GM18526 (cell line): ENCODE data around the gene ATRIP.

ENCODE experiments used
- POLR2A ChIP-seq: IDR thresholded peaks from 3 replicates; pipeline ENCODE4 v1.6.1; 2011; ENCODE audit not compliant: insufficient read length; ENCODE audit errors: extremely low read depth

ATRIP gene

DNA sequence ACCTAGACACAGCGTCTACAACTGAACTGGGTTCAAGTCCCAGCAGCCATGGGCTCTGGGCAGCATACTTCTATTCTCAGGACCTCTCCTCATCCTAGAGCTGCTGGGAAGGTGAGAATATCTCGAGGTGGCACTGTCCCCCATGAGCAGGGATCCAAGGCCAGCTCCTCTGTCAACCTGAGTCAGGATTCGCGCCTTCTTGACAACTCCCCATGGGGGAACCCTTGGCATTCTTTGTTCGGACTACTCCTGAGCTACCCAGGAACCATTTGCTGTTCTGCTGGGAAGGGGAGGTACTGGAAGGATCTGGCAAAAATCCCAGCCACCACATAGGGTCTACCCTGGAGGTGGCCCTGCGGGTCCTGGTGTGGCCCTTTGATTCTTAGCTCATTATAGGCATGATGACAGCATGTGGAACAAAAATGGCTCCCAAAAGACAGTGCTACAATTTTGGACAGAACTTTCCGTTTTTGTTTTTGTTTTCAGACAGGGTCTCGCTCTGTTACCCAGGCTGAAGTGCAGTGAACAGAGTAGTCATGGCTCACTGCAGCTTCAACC, 38.9 kb upstream of the ATRIP start:
- no peak for TF ChIP-seq POLR2A

- no peak for TF ChIP-seq POLR2A
Observed at GRCh38 chr3:48408823-48409281, 37.7 kb upstream of the ATRIP start.

DNA sequence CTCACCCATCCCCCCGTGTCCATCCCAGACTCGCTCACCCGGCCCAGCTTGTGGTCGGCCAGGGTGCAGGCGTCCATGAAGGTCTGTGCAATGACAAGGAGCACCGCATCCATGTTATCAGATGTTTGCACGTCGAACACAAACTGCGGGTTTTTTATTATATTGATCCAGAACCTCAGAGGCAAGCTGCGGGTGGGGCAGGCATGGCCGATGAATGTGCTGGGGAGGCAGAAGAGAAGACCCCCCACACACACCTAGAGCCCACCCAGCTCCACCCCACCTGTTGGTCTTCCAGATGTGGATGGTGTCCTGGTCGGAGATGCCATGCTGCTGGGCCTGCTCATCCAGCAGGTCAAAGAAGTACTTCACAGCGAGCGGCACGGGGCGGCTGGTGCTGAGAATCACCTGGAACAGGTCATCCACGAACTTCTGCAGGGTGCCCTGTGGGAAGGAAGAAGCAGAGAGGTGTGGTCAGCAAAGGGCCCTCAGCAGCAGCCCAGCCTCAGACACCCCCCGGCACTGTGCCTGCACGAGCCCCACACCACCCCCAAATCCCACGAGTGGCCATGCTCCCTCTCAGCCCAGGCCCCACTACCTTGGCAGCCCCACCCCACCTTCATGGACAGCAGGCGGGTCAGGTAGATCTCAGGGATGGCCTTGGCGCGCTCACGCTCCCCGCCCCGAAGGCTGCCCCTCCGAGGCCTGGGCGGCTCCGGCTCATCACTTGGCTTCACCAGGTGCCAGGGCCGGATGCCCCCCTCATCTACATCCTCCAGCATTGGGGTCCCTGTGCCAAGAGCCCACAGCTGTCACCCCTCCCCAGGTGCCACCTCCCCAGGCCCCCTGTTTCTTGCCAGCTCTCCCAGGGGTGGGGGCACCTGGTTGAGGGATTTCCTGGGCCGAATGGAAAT, 37.0 kb upstream of the ATRIP start:
- no peak for TF ChIP-seq POLR2A

- no peak for TF ChIP-seq POLR2A
Observed at GRCh38 chr3:48410205-48411040, 36.1 kb upstream of the ATRIP start.

DNA sequence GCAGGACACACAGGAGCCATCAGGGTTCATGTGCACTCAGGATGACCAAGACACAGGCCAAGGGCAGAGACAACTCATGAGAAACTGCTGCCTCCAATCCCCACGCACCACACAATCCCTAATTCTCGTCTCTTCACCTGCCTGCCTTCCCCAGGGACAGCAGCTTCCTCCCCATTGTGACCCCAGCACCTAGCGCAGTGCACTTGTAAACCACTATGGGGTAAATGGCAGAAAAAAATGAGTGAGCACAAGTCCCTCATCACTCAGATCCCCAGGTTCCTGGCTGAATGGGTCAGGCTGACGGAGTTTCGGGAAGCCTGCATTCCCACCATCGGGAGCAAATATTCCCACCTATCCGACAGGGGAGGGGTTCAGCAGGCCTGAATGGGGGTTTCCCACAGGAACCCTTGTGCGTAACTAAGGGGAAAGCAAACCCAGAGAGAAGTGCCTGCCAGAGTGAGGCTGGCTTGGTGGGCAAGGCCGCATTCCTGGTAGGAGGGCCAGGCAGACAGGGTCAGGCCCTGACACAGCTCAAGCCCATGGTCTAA, 35.4 kb upstream of the ATRIP start:
- no peak for TF ChIP-seq POLR2A

DNA sequence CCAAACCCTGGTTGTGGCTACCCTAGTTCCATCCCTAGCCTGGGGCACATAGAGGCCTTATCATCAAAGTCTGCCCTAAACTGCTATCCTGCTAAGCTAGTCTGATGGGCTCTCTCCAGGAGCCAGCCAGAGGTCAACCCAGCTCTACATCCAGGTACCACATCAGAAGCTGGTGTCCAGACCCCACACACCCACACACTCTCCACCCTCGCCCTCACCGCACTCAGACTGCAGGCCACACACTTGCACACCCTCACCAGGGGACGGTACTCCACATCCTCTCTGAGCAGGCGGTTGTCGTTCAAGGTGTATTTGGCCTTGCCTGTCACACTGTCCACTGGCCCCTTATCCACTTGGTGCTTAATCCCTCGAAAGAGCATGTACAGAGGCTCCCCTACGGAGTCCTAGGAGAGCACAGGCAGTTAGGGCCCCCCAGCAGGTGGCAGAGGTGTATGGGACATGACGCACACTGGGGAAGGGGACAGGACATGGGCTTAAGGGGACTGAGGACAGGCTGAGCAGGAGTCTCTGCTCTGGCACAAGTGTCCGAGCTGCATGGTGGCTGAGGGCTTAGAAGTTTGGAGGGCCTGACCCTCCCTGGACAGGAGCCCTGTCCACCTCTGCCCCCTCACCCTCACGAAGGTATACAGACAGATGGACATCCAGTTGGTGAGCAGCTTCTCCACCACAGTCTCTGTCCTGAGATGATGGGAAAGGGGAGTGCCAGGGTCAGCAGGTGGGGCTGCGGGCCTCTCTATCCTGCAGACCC, 34.7 kb upstream of the ATRIP start:
- TF ChIP-seq POLR2A, result no peak

DNA sequence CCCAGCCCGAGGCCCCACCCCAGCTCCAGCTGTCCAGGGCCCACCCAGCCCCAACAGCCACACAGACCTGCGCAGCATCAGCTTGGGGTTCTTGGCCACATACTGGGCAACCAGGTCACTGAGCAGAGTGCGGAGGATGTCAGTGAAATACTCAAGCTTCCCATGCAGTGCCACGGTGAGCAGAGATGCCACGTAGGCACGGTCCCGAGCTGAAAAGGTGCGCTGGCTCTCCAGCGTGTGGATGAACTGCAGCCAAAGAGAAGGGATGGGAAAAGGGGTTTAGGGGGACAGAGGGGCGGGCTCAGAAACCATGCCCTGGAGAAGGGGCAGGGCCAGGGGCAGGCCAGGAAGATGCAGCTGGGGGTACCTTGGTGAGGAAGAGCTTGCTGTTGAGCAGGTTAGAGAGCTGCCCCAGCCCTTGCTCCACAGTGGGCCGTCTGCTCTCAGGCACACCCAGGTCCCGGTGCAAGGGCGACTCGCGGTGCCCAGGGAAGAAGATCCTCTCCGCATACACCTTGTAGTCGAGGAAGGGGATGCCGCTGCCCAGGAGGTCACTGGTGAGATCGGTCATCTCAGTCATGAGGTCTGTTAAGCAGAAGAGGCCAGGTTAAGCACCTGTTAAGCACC, 34.0 kb upstream of the ATRIP start:
- TF ChIP-seq POLR2A, result no peak

DNA sequence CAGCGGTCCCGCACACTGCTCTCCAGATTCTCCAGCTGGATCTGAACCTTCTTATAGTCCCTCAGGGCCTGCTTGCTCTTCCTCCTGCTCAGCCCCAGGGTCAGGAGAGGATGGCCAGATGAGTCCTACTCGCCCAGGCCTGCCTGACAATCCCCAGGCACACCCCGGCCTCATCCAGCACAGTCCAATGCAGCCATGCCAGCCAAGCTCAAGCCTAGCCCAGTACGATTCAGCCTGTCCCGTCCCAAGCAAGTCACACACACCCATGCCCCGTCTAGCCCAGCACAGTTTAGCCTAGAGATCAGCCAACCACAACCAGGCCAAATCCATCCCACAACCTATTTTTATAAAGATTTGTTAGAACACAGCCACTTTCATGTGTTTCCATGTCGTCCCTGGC, 33.5 kb upstream of the ATRIP start:
- no peak for TF ChIP-seq POLR2A

GRCh38 chr3:48413611-48414010, 32.9 kb upstream of the ATRIP start:
- TF ChIP-seq POLR2A, result no peak

DNA sequence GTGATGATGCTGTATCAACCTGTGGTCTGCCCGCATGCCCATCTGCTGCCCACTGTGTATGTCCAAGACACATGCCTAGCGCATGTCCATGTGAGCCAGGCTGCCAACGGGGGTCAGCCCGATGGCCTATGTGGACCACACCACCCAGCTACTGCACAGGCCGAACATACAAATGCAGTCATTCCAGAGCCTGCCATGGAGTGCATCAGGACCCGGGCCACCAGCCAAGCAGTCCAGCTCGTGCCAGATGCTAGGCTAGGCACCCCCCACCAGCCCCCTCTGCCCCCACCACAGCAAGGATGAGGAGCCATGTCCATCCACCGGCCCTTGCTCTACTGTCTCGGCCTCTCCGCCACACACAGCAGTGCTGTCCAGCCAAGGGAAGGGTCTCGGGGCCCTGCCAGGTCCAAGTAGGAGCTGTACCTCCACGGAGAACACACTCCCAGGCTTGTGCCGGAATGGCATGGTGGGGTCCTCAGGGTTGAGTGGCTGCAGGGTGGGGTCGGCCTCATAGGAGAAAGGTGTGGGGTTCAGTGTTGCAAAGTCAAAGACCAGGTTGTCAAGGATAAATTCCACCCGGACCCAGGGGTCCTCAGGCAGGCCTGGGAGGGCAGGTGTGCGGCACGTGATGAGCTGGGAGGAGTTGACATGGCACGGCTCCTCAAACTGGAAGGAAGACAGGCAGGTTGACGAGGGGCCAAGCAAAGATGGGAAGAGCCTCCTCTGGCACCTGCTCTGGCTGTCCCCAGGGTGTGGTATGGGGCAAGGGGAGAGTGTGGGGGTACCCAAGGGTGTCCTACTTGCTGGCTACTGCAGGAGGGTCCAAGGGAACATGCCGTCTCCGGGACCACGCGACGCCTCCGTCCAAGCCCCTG, 31.9 kb upstream of the ATRIP start:
- TF ChIP-seq POLR2A, result no peak

DNA sequence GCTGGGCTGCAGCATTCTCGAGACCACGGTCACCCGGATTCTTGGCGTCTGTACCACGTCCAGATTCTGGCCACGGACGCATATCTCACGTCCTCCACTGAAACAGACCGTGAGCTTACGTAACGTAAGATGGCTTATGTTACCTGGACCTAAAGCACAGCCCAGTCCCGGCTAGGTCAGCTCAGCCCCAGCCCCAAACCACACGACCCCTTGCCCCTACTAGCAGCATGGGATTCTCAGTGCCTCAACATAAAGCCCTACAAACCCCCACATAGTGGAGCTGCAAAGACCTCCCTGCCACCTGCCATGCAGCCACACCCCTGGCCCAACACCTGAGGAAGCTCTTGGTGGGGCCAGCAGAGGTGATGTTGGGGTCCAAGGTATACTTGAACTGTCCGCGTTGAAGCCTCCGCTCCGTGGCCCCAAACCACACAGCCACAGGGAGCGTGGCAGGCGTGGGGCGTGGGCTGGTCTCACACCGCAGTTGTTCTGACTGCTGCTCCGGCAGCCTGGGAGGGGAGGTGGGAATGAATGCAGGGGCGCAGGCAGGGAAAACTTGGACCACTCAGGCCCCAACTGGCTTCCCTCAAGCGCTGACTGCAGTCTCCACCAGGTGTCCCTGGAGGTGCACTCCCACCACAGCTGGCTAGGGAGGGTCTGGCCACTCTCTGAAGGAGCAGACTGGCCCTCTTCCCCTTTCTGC, 31.1 kb upstream of the ATRIP start:
- TF ChIP-seq POLR2A, result no peak

DNA sequence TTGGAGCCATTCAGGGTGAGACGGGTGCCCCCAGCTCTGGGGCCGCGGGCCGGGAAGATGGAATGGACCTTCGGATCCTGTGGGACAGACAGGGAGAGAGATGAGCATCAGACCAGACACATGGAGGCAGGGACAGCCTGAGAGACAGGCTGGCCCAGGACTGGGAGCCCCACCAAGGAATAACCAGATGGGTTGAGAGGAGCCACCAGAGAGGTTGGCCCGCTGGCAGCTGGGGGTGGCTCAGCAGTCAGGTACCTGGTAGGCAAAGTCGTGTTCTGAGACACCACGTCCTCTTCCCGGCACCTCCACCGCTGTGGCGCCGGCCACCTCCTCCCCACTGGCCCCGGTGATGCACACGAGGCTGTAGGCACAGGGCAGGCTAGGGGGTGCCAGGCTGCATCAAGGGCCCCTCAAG, 30.4 kb upstream of the ATRIP start:
- no peak for TF ChIP-seq POLR2A

DNA sequence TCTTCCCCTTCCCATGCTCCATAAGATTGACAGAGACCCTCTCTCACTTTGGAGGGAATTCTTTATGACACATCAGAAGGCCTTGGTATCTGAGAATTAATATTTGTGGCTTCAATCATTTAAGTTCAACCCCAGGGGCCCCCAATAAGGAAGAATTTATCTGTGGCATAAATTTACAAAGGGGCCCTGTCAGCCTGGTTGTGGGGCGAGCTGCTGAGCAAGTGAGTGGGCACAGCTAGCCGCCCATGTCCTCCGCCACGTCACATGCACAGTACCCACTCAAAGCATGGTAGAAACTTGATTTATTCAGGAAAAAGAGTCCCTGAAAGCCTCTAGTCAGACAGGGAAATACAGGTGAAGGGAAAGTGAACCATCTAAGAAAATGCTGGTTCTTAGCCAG, 30.0 kb upstream of the ATRIP start:
- no peak for TF ChIP-seq POLR2A
